Mucosa of descending colon (tissue), 3 donors: ENCODE results near the gene IDH2. TPM values are rescaled to one million over a fixed set of nuclear protein-coding genes. Genes with fewer than 3 reads are reported as not detected.

Experiments
- ATAC-seq: fragments of 200-7000 bp; cut with Tn5 transposase; one replicate; pipeline ENCODE4 v1.9.1; 2020; ENCODE audit warnings: mild to moderate bottlenecking, moderate library complexity
- DNase-seq, 3 donors: peaks; one replicate each; pipeline ENCODE4 v3.0.0-alpha.2; 2020
- H3K36me3 ChIP-seq: fragments of 200-600 bp; one replicate; pipeline ENCODE4 v1.8.0; 2021; ENCODE audit warnings: low read depth, mild to moderate bottlenecking
- H3K4me1 ChIP-seq: fragments of 200-600 bp; one replicate; pipeline ENCODE4 v1.8.0; 2021; ENCODE audit warnings: low read depth, mild to moderate bottlenecking
- H3K4me3 ChIP-seq: fragments of 200-600 bp; one replicate; pipeline ENCODE4 v1.8.0; 2021; ENCODE audit warnings: mild to moderate bottlenecking
- H3K9me3 ChIP-seq: fragments of 200-600 bp; one replicate; pipeline ENCODE4 v1.8.0; 2021; ENCODE audit warnings: mild to moderate bottlenecking
- intact Hi-C, 2 donors: fragments of 100-400 bp; cut with DNase I in 1 of 2; cut with micrococcal nuclease in 1 of 2; formaldehyde crosslinking; loops; one replicate each; pipeline versions ENCODE4 v1.11.0 to v1.11.1; 2022; cut with DNase I, micrococcal nuclease
- total RNA-seq, 3 donors: library from RNA; stranded (reverse); fragmentation: NEBNext Ultra II Directional in 2 of 3; extraction: Animal tissue kit (Norgen Biotek cat#: 25700) in 2 of 3; gene quantifications; one replicate each; pipeline versions ENCODE4 v1.2.1 to v1.2.4, GENCODE V29; 2021 to 2023
- TF ChIP-seq, protein P1 (sequence below): fragments of 200-600 bp; IDR thresholded peaks from one replicate; pipeline ENCODE4 v1.8.0; 2022; ENCODE audit warnings: antibody characterized with exemption, mild to moderate bottlenecking
- donor health status: DM: no; HTN: no; CAD: no; lungs with moderate emphysema.
- donor health status: DM: no; HTN: no; CAD: no.
- donor health status: DM: no; HTN: yes; CAD: no.

IDH2 gene
- total RNA-seq, 3 donors from 2014 or later, result 84.8 to 262 (median 124) TPM

DNA sequence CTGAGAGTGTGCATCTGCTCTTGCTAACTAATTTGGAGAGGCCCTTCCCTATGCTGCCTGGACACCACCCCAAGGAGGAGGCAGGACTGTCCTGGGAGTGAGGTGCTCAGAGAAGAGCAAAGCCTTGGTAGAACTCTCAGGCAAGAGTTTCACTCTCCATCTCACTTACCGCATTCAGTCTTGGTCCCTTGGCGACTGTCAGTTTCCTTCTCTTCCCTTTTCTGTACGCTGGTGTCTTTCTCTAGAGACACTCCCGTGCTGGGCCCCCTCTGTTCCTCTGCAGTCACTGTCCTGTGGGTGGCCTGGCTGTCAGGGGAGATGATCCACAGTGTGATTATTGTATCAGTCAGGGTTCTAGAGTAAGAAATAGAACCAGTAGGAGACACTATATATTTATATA lies 44.0 kb downstream of the IDH2 start:
- Histone ChIP-seq H3K9me3 (no peaks in the 10 kb centered on the region), H3K4me3 (no peak overlapping the region), H3K36me3 (no peaks in the 10 kb centered on the region), H3K4me1 (peaks cover 42% of the 10 kb centered on the region)
- intact Hi-C loops, result no loop called here
- DNase-seq (no peak), ATAC-seq (no peak)
- TF ChIP-seq, protein P1, sequence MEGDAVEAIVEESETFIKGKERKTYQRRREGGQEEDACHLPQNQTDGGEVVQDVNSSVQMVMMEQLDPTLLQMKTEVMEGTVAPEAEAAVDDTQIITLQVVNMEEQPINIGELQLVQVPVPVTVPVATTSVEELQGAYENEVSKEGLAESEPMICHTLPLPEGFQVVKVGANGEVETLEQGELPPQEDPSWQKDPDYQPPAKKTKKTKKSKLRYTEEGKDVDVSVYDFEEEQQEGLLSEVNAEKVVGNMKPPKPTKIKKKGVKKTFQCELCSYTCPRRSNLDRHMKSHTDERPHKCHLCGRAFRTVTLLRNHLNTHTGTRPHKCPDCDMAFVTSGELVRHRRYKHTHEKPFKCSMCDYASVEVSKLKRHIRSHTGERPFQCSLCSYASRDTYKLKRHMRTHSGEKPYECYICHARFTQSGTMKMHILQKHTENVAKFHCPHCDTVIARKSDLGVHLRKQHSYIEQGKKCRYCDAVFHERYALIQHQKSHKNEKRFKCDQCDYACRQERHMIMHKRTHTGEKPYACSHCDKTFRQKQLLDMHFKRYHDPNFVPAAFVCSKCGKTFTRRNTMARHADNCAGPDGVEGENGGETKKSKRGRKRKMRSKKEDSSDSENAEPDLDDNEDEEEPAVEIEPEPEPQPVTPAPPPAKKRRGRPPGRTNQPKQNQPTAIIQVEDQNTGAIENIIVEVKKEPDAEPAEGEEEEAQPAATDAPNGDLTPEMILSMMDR, result no peak

DNA sequence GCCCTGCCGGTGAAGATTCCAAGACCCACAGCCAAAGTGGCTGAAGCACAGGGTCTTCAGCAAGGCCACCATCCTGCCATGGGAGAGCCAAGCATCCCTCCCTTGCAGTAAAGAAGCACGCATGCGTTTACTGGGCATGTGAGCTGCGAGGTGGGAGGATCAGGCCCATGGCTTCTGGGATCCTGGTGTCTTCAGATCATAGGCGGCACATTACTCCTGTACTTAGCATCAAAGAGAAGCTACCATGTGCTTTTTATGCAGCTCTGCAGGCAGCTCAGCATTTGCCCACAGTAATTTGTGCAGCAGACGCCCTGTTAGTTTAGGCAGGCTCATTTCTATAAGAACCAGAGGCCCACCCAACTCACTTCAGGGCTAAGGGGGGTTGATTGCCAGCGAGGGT lies 45.7 kb downstream of the IDH2 start:
- DNase-seq (no peak), ATAC-seq (no peak)
- no peaks in the 10 kb centered on the region for H3K36me3 ChIP-seq
- no peaks in the 10 kb centered on the region for H3K9me3 ChIP-seq
- no peak overlapping the region for H3K4me3 ChIP-seq
- TF ChIP-seq, protein P1, result no peak
- intact Hi-C loops, result no loop called here
- H3K4me1 ChIP-seq, result peaks cover 30% of the 10 kb centered on the region

DNA sequence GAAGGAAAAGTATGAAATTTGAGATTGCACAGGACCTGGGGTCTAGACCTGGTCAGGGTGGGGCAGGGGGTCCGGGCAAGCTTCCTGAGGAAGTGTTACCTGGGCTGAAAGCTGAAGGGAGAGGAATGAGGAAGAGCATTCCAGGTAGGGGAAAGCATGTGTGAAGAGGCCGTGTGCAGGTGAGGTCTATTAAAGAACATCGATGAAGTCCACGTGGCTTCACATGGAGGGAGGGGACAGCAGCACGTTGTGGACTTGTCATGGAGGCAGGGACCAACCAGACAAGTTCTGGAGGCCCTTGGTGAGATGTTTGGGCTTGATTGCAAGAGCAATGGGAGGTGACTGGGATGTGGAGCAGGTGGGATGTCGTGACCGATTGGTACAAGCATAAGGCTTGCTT lies 47.1 kb downstream of the IDH2 start:
- TF ChIP-seq, protein P1, result no peak
- intact Hi-C loops, result no loop called here
- no peaks in the 10 kb centered on the region for H3K9me3 ChIP-seq
- no peak overlapping the region for H3K4me3 ChIP-seq
- no peaks in the 10 kb centered on the region for H3K36me3 ChIP-seq
- H3K4me1 ChIP-seq, result peaks cover 18% of the 10 kb centered on the region
- DNase-seq (no peak), ATAC-seq (no peak)

GRCh38 chr15:90054618-90055097 lies 47.6 kb downstream of the IDH2 start:
- peaks cover 12% of the 10 kb centered on the region for H3K4me1 ChIP-seq
- no peaks in the 10 kb centered on the region for H3K9me3 ChIP-seq
- DNase-seq (no peak), ATAC-seq (no peak)
- intact Hi-C loops, result no loop called here
- H3K36me3 ChIP-seq, result no peaks in the 10 kb centered on the region
- TF ChIP-seq, protein P1, result no peak
- H3K4me3 ChIP-seq, result no peak overlapping the region

DNA sequence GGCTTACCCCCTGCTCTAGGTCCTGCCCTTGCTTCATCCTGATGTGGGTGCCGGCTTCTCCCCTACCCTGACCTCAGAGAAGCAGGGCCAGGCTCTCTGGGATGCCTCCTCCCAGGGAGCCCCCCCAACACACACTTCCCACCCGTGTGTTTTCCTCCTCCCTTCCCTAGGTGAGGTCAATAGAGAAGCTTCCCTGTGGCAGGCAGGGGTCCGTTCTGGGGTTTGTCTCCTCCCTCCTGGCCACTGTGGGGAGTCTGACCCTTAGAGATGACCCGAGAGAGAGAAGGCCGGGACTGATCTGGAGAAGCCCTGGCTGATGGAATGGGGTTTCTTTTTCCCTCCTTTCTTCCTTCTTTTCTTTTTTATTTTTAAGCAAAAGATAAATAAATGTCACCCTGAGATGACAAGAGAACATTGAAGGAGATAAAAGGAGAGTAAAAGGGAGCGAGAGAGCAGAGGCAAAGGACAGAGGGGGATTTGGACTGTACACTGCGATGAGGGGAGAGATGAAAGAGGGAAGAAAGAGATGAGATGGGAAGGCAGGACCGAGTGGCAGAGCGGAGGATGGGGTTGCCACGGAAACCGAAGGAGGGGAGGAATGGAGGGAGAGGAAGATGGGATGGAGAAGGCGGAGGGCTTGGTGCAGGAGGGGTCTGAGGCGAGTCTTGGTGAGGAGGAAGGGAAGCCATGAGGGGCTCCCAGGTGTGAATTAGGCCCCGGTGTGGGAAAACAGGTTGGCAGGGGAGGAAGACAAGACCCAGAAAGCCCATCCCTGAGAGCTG lies 48.4 kb downstream of the IDH2 start:
- no peaks in the 10 kb centered on the region for H3K9me3 ChIP-seq
- H3K4me3 ChIP-seq, result no peak overlapping the region
- TF ChIP-seq, protein P1, result no peak
- DNase-seq (no peak), ATAC-seq (no peak)
- H3K36me3 ChIP-seq, result no peaks in the 10 kb centered on the region
- intact Hi-C loops, result no loop called here
- H3K4me1 ChIP-seq, result peaks cover 5% of the 10 kb centered on the region
